HUES64 (cell line): Measurements from ENCODE around the gene SRCAP.
"Not testable (repeated sequence)": the region's sequence is repeated elsewhere in the genome, so short reads cannot be mapped to it uniquely, and the experiment has no call there.

ENCODE experiments used
- H3K27ac ChIP-seq: 2 replicates; pipeline ENCODE4 v1.7.0; 2013; ENCODE audit warnings: low read depth, low read length, inconsistent platforms
- H3K27me3 ChIP-seq: 2 replicates; pipeline ENCODE4 v1.6.1; 2013; ENCODE audit warnings: mild to moderate bottlenecking, low read length; ENCODE audit not compliant: insufficient read depth
- H3K36me3 ChIP-seq: 2 replicates; pipeline ENCODE4 v1.6.1; 2013; ENCODE audit warnings: mild to moderate bottlenecking, low read length; ENCODE audit not compliant: insufficient read depth
- H3K4me1 ChIP-seq: 2 replicates; pipeline ENCODE4 v1.6.1; 2013; ENCODE audit warnings: mild to moderate bottlenecking, low read length, moderate library complexity; ENCODE audit not compliant: insufficient read depth
- H3K4me3 ChIP-seq: 2 replicates; pipeline ENCODE4 v1.5.1; 2013; ENCODE audit warnings: mild to moderate bottlenecking, low read length, moderate library complexity
- H3K9ac ChIP-seq: 2 replicates; pipeline ENCODE4 v1.6.1; 2013; ENCODE audit warnings: mild to moderate bottlenecking, low read depth, low read length
- H3K9me3 ChIP-seq: 2 replicates; pipeline ENCODE4 v1.6.1; 2013; ENCODE audit warnings: low read depth, low read length; ENCODE audit not compliant: insufficient read depth
- WGBS: fragments of 150-250, 120-280 bp; methylation state at CpG from one replicate; pipeline ENCODE4 v1.1.7; 2013; ENCODE audit warnings: missing lambda C conversion rate; 5-methylcytosine and 5-hydroxymethylcytosine counted together

Gene SRCAP

GRCh38 chr16:30680326-30680725 is 18.6 kb upstream of the SRCAP start:
- H3K27ac ChIP-seq = no peak overlapping the region
- no peaks in the 10 kb centered on the region for H3K9me3 ChIP-seq
- H3K4me3 ChIP-seq = no peak overlapping the region
- H3K4me1 ChIP-seq = no peaks in the 10 kb centered on the region
- H3K27me3 ChIP-seq = peaks cover 98% of the 10 kb centered on the region
- H3K9ac ChIP-seq = no peak overlapping the region
- 90% methylated on average over 3 of the region's 3 CpGs for WGBS
- H3K36me3 ChIP-seq = no peaks in the 10 kb centered on the region

- no peaks in the 10 kb centered on the region for H3K9me3 ChIP-seq
- no peaks in the 10 kb centered on the region for H3K4me1 ChIP-seq
- no peak overlapping the region for H3K4me3 ChIP-seq
- H3K36me3 ChIP-seq = no peaks in the 10 kb centered on the region
- WGBS = 64% methylated on average over 4 of the region's 4 CpGs
- peaks cover 100% of the 10 kb centered on the region for H3K27me3 ChIP-seq
- no peak overlapping the region for H3K9ac ChIP-seq
- H3K27ac ChIP-seq = no peak overlapping the region
These were observed 10.3 kb upstream of the SRCAP start for GRCh38 chr16:30688701-30689100.

- no peak overlapping the region for H3K27ac ChIP-seq
- H3K9me3 ChIP-seq = no peaks in the 10 kb centered on the region
- no peaks in the 10 kb centered on the region for H3K36me3 ChIP-seq
- H3K4me1 ChIP-seq = no peaks in the 10 kb centered on the region
- H3K4me3 ChIP-seq = no peak overlapping the region
- whole genome bisulfite sequencing = 26% methylated on average over 4 of the region's 4 CpGs
- H3K27me3 ChIP-seq = peaks cover 96% of the 10 kb centered on the region
- H3K9ac ChIP-seq = no peak overlapping the region
These were observed 7.1 kb upstream of the SRCAP start for GRCh38 chr16:30691907-30692306.

GRCh38 chr16:30692396-30693064 is 6.4 kb upstream of the SRCAP start:
- no peaks in the 10 kb centered on the region for H3K36me3 ChIP-seq
- H3K9ac ChIP-seq = no peak overlapping the region
- no peak overlapping the region for H3K4me3 ChIP-seq
- no peak overlapping the region for H3K27ac ChIP-seq
- no peaks in the 10 kb centered on the region for H3K4me1 ChIP-seq
- 18% methylated on average over 10 of the region's 10 CpGs for WGBS
- H3K9me3 ChIP-seq = no peaks in the 10 kb centered on the region
- H3K27me3 ChIP-seq = peaks cover 96% of the 10 kb centered on the region

- peaks cover 7% of the 10 kb centered on the region; the same call in 1 of the 2 replicates for H3K4me1 ChIP-seq
- no peak overlapping the region for H3K4me3 ChIP-seq
- H3K27ac ChIP-seq = no peak overlapping the region
- H3K27me3 ChIP-seq = peaks cover 73% of the 10 kb centered on the region
- no peak overlapping the region for H3K9ac ChIP-seq
- WGBS = 91% methylated on average over 11 of the region's 11 CpGs
- no peaks in the 10 kb centered on the region for H3K9me3 ChIP-seq
- peaks cover 4% of the 10 kb centered on the region for H3K36me3 ChIP-seq
These were observed 3.9 kb upstream of the SRCAP start for GRCh38 chr16:30694926-30695693.

GRCh38 chr16:30696646-30697045 is 2.3 kb upstream of the SRCAP start:
- not testable (repeated sequence) for H3K4me1 ChIP-seq, H3K27ac ChIP-seq, H3K4me3 ChIP-seq, H3K9me3 ChIP-seq, H3K9ac ChIP-seq
- Histone ChIP-seq H3K36me3 (peaks cover 19% of the 10 kb centered on the region), H3K27me3 (peaks cover 58% of the 10 kb centered on the region)
- WGBS = 96% methylated on average over 2 of the region's 3 CpGs

- 14% methylated on average over 26 of the region's 26 CpGs for WGBS
- H3K4me3 ChIP-seq = peak overlapping the region; percentile 95
- peaks cover 8% of the 10 kb centered on the region; the same call in 1 of the 2 replicates for H3K4me1 ChIP-seq
- H3K36me3 ChIP-seq = peaks cover 26% of the 10 kb centered on the region
- H3K27ac ChIP-seq = peak overlapping the region; percentile 100
- H3K9me3 ChIP-seq = no peaks in the 10 kb centered on the region
- H3K27me3 ChIP-seq = peaks cover 49% of the 10 kb centered on the region
- H3K9ac ChIP-seq = peak overlapping the region; percentile 100
These were observed 1.5 kb upstream of the SRCAP start for GRCh38 chr16:30697264-30698138.

- Histone ChIP-seq H3K9ac (peak overlapping the region; percentile 100), H3K4me3 (peak overlapping the region; percentile 95), H3K27me3 (peaks cover 42% of the 10 kb centered on the region), H3K4me1 (peaks cover 8% of the 10 kb centered on the region; the same call in 1 of the 2 replicates), H3K9me3 (no peaks in the 10 kb centered on the region), H3K36me3 (peaks cover 32% of the 10 kb centered on the region), H3K27ac (peak overlapping the region; percentile 100)
- under 1% methylated on average over 72 of the region's 76 CpGs for WGBS
These were observed 694 bp upstream of the SRCAP start for GRCh38 chr16:30698139-30698815.

GRCh38 chr16:30699615-30700099 is 686 bp downstream of the SRCAP start:
- H3K4me3 ChIP-seq = peak overlapping the region; percentile 95
- peaks cover 28% of the 10 kb centered on the region for H3K27me3 ChIP-seq
- H3K27ac ChIP-seq = peak overlapping the region; percentile 100; the same call in 1 of the 2 replicates
- no peaks in the 10 kb centered on the region for H3K9me3 ChIP-seq
- WGBS = 45% methylated on average over 8 of the region's 8 CpGs
- H3K4me1 ChIP-seq = peaks cover 8% of the 10 kb centered on the region; the same call in 1 of the 2 replicates
- peaks cover 42% of the 10 kb centered on the region for H3K36me3 ChIP-seq
- peak overlapping the region; percentile 66 for H3K9ac ChIP-seq

- Histone ChIP-seq H3K4me3 (no peak overlapping the region), H3K9ac (no peak overlapping the region), H3K27ac (no peak overlapping the region), H3K36me3 (peaks cover 50% of the 10 kb centered on the region), H3K27me3 (peaks cover 19% of the 10 kb centered on the region), H3K4me1 (peaks cover 8% of the 10 kb centered on the region; the same call in 1 of the 2 replicates), H3K9me3 (no peaks in the 10 kb centered on the region)
- WGBS = 89% methylated on average over 9 of the region's 9 CpGs
These were observed 1.5 kb downstream of the SRCAP start for GRCh38 chr16:30700491-30700890.
